Liver (tissue), 3 donors: ENCODE data around the gene PTPRN2.

Experiments used
- CTCF ChIP-seq: fragments of 150-350 bp; IDR thresholded peaks from 2 replicates; pipeline ENCODE4 v1.5.1; 2017; ENCODE audit warnings: improper control_type of control experiment, low read depth, low read length; ENCODE audit not compliant: missing input control
- EGR1 ChIP-seq, 2 donors: IDR thresholded peaks; 2 replicates each; pipeline ENCODE4 v1.6.1; 2016 to 2018; ENCODE audit warnings: antibody characterized with exemption in 2 of 2, low read depth in 2 of 2
- FOXA1 ChIP-seq: IDR thresholded peaks from 2 replicates; pipeline ENCODE4 v1.6.1; 2016; ENCODE audit warnings: antibody characterized with exemption
- GABPA ChIP-seq, 2 donors: IDR thresholded peaks in 1 of 2; conservative IDR thresholded peaks in 1 of 2; 2 replicates each; pipeline ENCODE4 v1.6.1; 2016; ENCODE audit warnings: antibody characterized with exemption in 2 of 2, mild to moderate bottlenecking in 1 of 2, moderate library complexity in 1 of 2
- MAX ChIP-seq: IDR thresholded peaks from 2 replicates; pipeline ENCODE4 v1.6.1; 2016; ENCODE audit warnings: antibody characterized with exemption
- NR2F2 ChIP-seq: IDR thresholded peaks from 2 replicates; pipeline ENCODE4 v1.6.1; 2016; ENCODE audit warnings: antibody characterized with exemption
- RAD21 ChIP-seq, 2 donors: IDR thresholded peaks; 2 replicates each; pipeline ENCODE4 v1.6.1; 2016; ENCODE audit warnings: antibody characterized with exemption in 2 of 2, mild to moderate bottlenecking in 2 of 2
- RXRA ChIP-seq, 2 donors: IDR thresholded peaks; 2 replicates each; pipeline ENCODE4 v1.6.1; 2017 to 2018; ENCODE audit warnings: antibody characterized with exemption in 2 of 2, mild to moderate bottlenecking in 1 of 2
- SP1 ChIP-seq: IDR thresholded peaks from 2 replicates; pipeline ENCODE4 v1.6.1; 2018; ENCODE audit warnings: antibody characterized with exemption, mild to moderate bottlenecking
- TAF1 ChIP-seq: conservative IDR thresholded peaks from 2 replicates; pipeline ENCODE4 v1.6.1; 2016; ENCODE audit warnings: antibody characterized with exemption, mild to moderate bottlenecking
- YY1 ChIP-seq: IDR thresholded peaks from 2 replicates; pipeline ENCODE4 v1.6.1; 2016; ENCODE audit warnings: antibody characterized with exemption, mild to moderate bottlenecking
- ZBTB33 ChIP-seq: IDR thresholded peaks from 2 replicates; pipeline ENCODE4 v1.6.1; 2016; ENCODE audit warnings: antibody characterized with exemption
- donor health status: healthy.
- donor health status: healthy.

GRCh38 chr7:158371856-158372255 is 215.8 kb downstream of the PTPRN2 start:
- no peak for TF ChIP-seq CTCF
- TF ChIP-seq EGR1 (IDR thresholded peaks at IDR 0.05; ENCODE audit: low read depth in 2 of 2), result no peak
- no peak for TF ChIP-seq RAD21 (IDR thresholded peaks at IDR 0.05)
- TF ChIP-seq RXRA (IDR thresholded peaks at IDR 0.05), result no peak
- TF ChIP-seq MAX, result no peak
- no peak for TF ChIP-seq SP1
- no peak for TF ChIP-seq GABPA (IDR thresholded peaks at IDR 0.05 in 1 of 2, conservative IDR thresholded peaks at IDR 0.05 in 1 of 2)
- no peak for TF ChIP-seq FOXA1
- no peak for TF ChIP-seq ZBTB33
- no peak for TF ChIP-seq NR2F2
- TF ChIP-seq TAF1, result no peak
- TF ChIP-seq YY1, result no peak
